NK-92 (cell line): ENCODE measurements around the gene PLEKHA5.
"Not testable (repeated sequence)": the region's sequence is repeated elsewhere in the genome, so short reads cannot be mapped to it uniquely, and the experiment has no call there.

ENCODE experiments used
- DNase-seq: peaks from one replicate; lab custom pipeline; 2025; ENCODE audit not compliant: unreplicated experiment; lab: John Stamatoyannopoulos, UW

PLEKHA5 gene

GRCh38 chr12:19227190-19227879, 97.8 kb downstream of the PLEKHA5 start:
- no peak for DNase-seq

- DNase-seq: no peak
Observed at GRCh38 chr12:19227880-19228210, 98.3 kb downstream of the PLEKHA5 start.

- not testable (repeated sequence) for DNase-seq
Observed at GRCh38 chr12:19229021-19229420, 99.5 kb downstream of the PLEKHA5 start.

- DNase-seq: no peak
Observed at GRCh38 chr12:19230299-19230866, 100.8 kb downstream of the PLEKHA5 start.

- no peak for DNase-seq
Observed at GRCh38 chr12:19230896-19231295, 101.4 kb downstream of the PLEKHA5 start.

GRCh38 chr12:19234171-19234704, 104.7 kb downstream of the PLEKHA5 start:
- DNase-seq: no peak

GRCh38 chr12:19234981-19235871, 105.7 kb downstream of the PLEKHA5 start:
- DNase-seq: no peak

GRCh38 chr12:19236656-19237055, 107.1 kb downstream of the PLEKHA5 start:
- DNase-seq: no peak

- no peak for DNase-seq
Observed at GRCh38 chr12:19238540-19238939, 109.0 kb downstream of the PLEKHA5 start.

- DNase-seq: no peak
Observed at GRCh38 chr12:19239102-19239501, 109.6 kb downstream of the PLEKHA5 start.

- DNase-seq: no peak
Observed at GRCh38 chr12:19239616-19240234, 110.2 kb downstream of the PLEKHA5 start.

GRCh38 chr12:19242581-19242980, 113.0 kb downstream of the PLEKHA5 start:
- no peak for DNase-seq

GRCh38 chr12:19243551-19243950, 114.0 kb downstream of the PLEKHA5 start:
- no peak for DNase-seq

- no peak for DNase-seq
Observed at GRCh38 chr12:19244312-19244711, 114.8 kb downstream of the PLEKHA5 start.

GRCh38 chr12:19245106-19245505, 115.6 kb downstream of the PLEKHA5 start:
- DNase-seq: no peak

GRCh38 chr12:19245666-19246065, 116.1 kb downstream of the PLEKHA5 start:
- DNase-seq: no peak

- DNase-seq: no peak
Observed at GRCh38 chr12:19246933-19247332, 117.4 kb downstream of the PLEKHA5 start.

- no peak for DNase-seq
Observed at GRCh38 chr12:19248929-19249602, 119.5 kb downstream of the PLEKHA5 start.

GRCh38 chr12:19251481-19252132, 122.1 kb downstream of the PLEKHA5 start:
- DNase-seq: no peak

GRCh38 chr12:19260135-19260534, 130.6 kb downstream of the PLEKHA5 start:
- no peak for DNase-seq
